A549 (cell line): ENCODE measurements around the gene TRDMT1.

Experiments
- BCL3 ChIP-seq: fragments of >200 bp; sonication (Bioruptor Twin); formaldehyde crosslinking; IDR thresholded peaks from 3 replicates; pipeline ENCODE4 v1.6.1; 2016
- CBX8 ChIP-seq: fragments of 200-600 bp; sonication (generic); IDR thresholded peaks from 2 replicates; pipeline ENCODE4 v1.6.1; 2016
- CEBPB ChIP-seq, 2 experiments: fragments of >200 bp in 1 of 2; sonication (Bioruptor Twin) in 1 of 2; formaldehyde crosslinking in 1 of 2; IDR thresholded peaks; 2 replicates each; pipeline ENCODE4 v1.6.1; 2012 to 2016
- CTCF ChIP-seq: fragments of >200 bp; sonication (Bioruptor Twin); formaldehyde crosslinking; IDR thresholded peaks from 3 replicates; pipeline ENCODE4 v1.5.1; 2016
- EP300 ChIP-seq, 2 experiments: fragments of >200 bp; sonication (Bioruptor Twin); formaldehyde crosslinking; IDR thresholded peaks; 2 replicates in 1 of 2; 3 replicates in 1 of 2; pipeline ENCODE4 v1.6.1; 2016 to 2017
- ESRRA ChIP-seq: fragments of 150-350 bp; IDR thresholded peaks from 2 replicates; pipeline ENCODE4 v1.6.1; 2014; ENCODE audit warnings: mild to moderate bottlenecking, low read length, borderline replicate concordance
- HOXA7 ChIP-seq: fragments of 250-450 bp; sonication (Bioruptor Pico); IDR thresholded peaks from 2 replicates; pipeline ENCODE4 v1.5.0; 2020; ENCODE audit warnings: mild to moderate bottlenecking, moderate library complexity
- PBX3 ChIP-seq: IDR thresholded peaks from 2 replicates; pipeline ENCODE4 v1.6.1; 2012
- POLR2A ChIP-seq: IDR thresholded peaks from 2 replicates; pipeline ENCODE4 v1.6.1; 2012; ENCODE audit warnings: mild to moderate bottlenecking, low read length
- REST ChIP-seq: fragments of 200-600 bp; sonication (generic); IDR thresholded peaks from 2 replicates; pipeline ENCODE4 v1.6.1; 2016; ENCODE audit warnings: antibody characterized with exemption, mild to moderate bottlenecking, moderate library complexity
- RNF2 ChIP-seq: fragments of 200-600 bp; sonication (generic); IDR thresholded peaks from 2 replicates; pipeline ENCODE4 v1.6.1; 2016; ENCODE audit warnings: low read depth, mild to moderate bottlenecking, antibody characterized with exemption, moderate library complexity, borderline replicate concordance
- SMC3 ChIP-seq: fragments of >200 bp; sonication (Bioruptor Twin); formaldehyde crosslinking; IDR thresholded peaks from 3 replicates; pipeline ENCODE4 v1.6.1; 2018; ENCODE audit warnings: inconsistent platforms
- USF2 ChIP-seq: fragments of 450-650 bp; IDR thresholded peaks from 2 replicates; pipeline ENCODE4 v1.6.1; 2014; ENCODE audit warnings: antibody characterized with exemption

- no peak for TF ChIP-seq POLR2A
- no peak for TF ChIP-seq CTCF
- TF ChIP-seq USF2: no peak
- TF ChIP-seq HOXA7 (CRISPR knock-in tag): no peak
- TF ChIP-seq BCL3: no peak
- TF ChIP-seq CBX8: no peak
- TF ChIP-seq REST: no peak
- TF ChIP-seq SMC3: no peak
- TF ChIP-seq CEBPB (IDR thresholded peaks at IDR 0.05): no peak
- TF ChIP-seq EP300 (IDR thresholded peaks at IDR 0.05): no peak
- TF ChIP-seq RNF2: no peak
- TF ChIP-seq ESRRA: no peak
- no peak for TF ChIP-seq PBX3
Measured at GRCh38 chr10:17237149-17237527, 35.7 kb upstream of the TRDMT1 start.
